Upper lobe of left lung (tissue), 4 donors: ENCODE data around the gene DTNA.

Experiments used
- CTCF ChIP-seq, 6 experiments: fragments of 450-650 bp in 4 of 6; fragments of 200-600 bp in 2 of 6; sonication (generic) in 2 of 6; IDR thresholded peaks; one replicate each; pipeline ENCODE4 v1.5.1; 2016 to 2019; ENCODE audit warnings: antibody characterized with exemption in 6 of 6
- EP300 ChIP-seq, 4 donors: sonication (generic); formaldehyde crosslinking; IDR thresholded peaks; one replicate each; pipeline ENCODE4 v1.5.1; 2017; ENCODE audit warnings: antibody characterized with exemption in 4 of 4, control low read depth in 2 of 4
- POLR2A ChIP-seq, 4 donors: fragments of 450-650 bp; IDR thresholded peaks; one replicate each; pipeline ENCODE4 v1.5.1; 2016 to 2017; ENCODE audit warnings: antibody characterized with exemption in 4 of 4, mild to moderate bottlenecking in 2 of 4
- POLR2AphosphoS5 ChIP-seq, 2 donors: sonication (generic); formaldehyde crosslinking; IDR thresholded peaks; one replicate each; pipeline ENCODE4 v1.5.1; 2017; ENCODE audit warnings: antibody characterized with exemption in 2 of 2

- TF ChIP-seq CTCF (IDR thresholded peaks at IDR 0.05): no peak
- TF ChIP-seq POLR2A (IDR thresholded peaks at IDR 0.05): no peak
- TF ChIP-seq POLR2AphosphoS5 (IDR thresholded peaks at IDR 0.05): no peak
- no peak for TF ChIP-seq EP300 (IDR thresholded peaks at IDR 0.05)
Observed at GRCh38 chr18:34901299-34901698, 191.2 kb downstream of the DTNA start.
